ENCODE measurements around the gene ROR2. TPM values are rescaled to one million over a fixed set of nuclear protein-coding genes. Genes with fewer than 3 reads are reported as not detected.

ROR2 gene
- total RNA-seq, 2 donors from 2014 or later = 0.21 to 0.68 TPM

DNA sequence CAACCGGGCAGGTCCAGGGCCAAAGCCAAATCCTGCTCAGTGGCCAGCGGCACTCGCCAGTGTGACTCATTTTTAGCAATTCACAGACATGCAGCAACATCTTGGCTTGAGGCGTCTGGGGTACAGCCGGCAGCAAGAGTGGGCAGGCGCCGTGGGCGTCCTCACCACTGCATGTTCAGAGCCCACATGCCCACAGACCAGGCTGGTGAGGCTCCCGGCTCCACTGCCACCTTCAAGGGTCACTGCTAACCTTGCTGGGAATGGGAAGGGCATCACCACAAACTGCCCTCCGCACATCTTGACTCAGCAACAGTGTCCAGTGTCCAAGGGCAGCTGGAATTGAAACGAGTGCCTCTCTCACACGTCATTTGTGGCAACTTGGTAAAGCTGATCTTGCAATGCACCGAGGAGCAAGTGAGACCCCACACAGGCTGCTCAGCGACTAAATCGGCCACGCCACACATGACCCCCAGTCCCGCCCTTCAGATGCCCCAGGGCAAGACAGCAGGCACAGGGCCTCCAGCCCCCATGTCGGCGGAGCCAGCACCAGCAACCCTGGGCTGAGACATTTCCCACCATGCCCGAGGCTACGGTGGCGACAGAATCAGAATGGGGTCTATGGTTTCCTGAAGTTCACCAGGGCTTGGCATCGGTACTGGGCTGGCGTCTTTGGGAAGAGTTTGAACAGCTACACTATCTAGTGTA lies 140.3 kb downstream of the ROR2 start:
- no peak for ATAC-seq (ENCODE audit: insufficient number of reproducible peaks, low FRiP score, low read depth)
- Histone ChIP-seq H3K36me3 (no peaks in the 10 kb centered on the region), H3K4me3 (no peak overlapping the region), H3K4me1 (ENCODE audit: control insufficient read depth in 1 of 2, low read depth in 2 of 2) (no peaks in the 10 kb centered on the region), H3K27ac (no peak overlapping the region), H3K27me3 (replicated peaks; ENCODE audit: insufficient read depth) (no peaks in the 10 kb centered on the region), H3K9me3 (no peaks in the 10 kb centered on the region)
- DNase-seq (ENCODE audit: low spot score) = no peak
- TF ChIP-seq CTCF (IDR thresholded peaks at IDR 0.05) = no peak

DNA sequence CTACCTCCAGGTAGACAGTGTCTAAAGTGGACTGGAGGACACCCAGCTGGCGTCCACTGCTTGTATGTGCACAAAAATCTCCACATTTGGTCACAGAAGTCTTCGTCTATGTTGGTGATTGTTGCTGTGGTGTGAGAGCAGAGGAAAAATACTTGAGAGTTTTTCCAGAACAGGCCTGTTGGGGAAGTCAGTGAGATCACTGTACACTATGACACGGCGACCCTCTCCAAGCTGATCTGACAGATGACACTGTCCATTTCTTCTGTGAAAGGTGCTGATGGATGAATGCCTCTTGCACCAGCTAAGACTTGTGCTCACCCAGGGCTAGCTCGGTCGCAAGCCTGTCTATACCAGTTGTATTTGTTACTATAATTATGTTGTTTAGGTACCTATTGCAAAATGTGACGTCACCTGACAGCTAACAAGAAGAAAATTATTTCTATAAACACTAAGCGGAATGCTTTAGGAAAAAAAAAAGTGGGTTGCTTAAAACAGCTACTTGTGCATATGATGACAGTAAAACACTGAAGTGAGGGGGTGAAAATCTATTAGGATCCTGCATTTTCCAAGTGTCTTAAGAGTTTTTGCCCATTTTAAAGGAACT lies 142.3 kb downstream of the ROR2 start:
- H3K9me3 ChIP-seq = no peaks in the 10 kb centered on the region
- H3K27me3 ChIP-seq (replicated peaks; ENCODE audit: insufficient read depth) = no peaks in the 10 kb centered on the region
- no peak for TF ChIP-seq CTCF (IDR thresholded peaks at IDR 0.05)
- no peak for ATAC-seq (ENCODE audit: insufficient number of reproducible peaks, low FRiP score, low read depth)
- H3K27ac ChIP-seq = no peak overlapping the region
- no peak for DNase-seq (ENCODE audit: low spot score)
- H3K36me3 ChIP-seq = no peaks in the 10 kb centered on the region
- no peak overlapping the region for H3K4me3 ChIP-seq
- no peaks in the 10 kb centered on the region for H3K4me1 ChIP-seq (ENCODE audit: control insufficient read depth in 1 of 2, low read depth in 2 of 2)

GRCh38 chr9:91805031-91805430 lies 145.0 kb downstream of the ROR2 start:
- H3K9me3 ChIP-seq = no peaks in the 10 kb centered on the region
- no peaks in the 10 kb centered on the region for H3K27me3 ChIP-seq (replicated peaks; ENCODE audit: insufficient read depth)
- DNase-seq (ENCODE audit: low spot score) (no peak), ATAC-seq (ENCODE audit: insufficient number of reproducible peaks, low FRiP score, low read depth) (no peak)
- no peak overlapping the region for H3K27ac ChIP-seq
- no peak overlapping the region for H3K4me3 ChIP-seq
- H3K4me1 ChIP-seq (ENCODE audit: control insufficient read depth in 1 of 2, low read depth in 2 of 2) = no peaks in the 10 kb centered on the region
- no peaks in the 10 kb centered on the region for H3K36me3 ChIP-seq
- no peak for TF ChIP-seq CTCF (IDR thresholded peaks at IDR 0.05)

DNA sequence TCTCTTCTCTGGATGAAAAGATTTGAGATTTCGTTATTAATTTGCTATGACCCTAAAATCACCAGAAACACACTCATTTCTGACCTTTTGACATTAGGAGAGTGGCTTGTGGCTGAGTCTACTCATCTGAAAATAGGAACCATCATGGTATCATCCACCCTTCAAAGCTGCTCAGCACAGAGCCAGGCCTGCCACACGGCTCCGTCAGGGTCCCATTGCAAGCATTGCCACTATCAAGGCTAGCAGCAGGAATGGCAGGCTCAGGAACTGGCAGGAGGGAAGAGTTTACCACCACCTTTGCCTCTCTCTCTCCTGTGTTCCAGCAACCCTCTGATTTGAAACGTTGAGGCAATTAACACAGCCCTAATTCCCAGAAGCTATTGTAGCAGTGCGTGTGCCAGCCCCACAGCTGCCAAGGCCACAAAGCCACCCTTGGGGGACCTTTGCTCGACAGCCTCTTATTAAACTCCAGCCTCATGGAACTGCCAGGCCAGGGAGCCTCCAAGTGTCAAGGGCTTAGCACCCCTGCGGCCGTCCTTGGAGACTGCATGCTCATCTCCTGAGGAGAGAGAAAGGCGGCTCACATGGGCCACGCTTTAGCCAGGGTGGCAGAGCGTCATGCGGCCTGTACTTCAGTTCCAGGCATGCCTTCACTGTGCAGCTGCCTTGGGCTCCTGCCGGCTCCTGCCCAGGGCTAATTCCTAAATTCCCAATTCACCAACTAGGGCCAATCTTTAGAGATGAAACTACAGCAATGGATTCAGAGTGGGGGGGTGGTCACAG lies 145.9 kb downstream of the ROR2 start:
- Histone ChIP-seq H3K9me3 (no peaks in the 10 kb centered on the region), H3K36me3 (no peaks in the 10 kb centered on the region), H3K4me1 (ENCODE audit: control insufficient read depth in 1 of 2, low read depth in 2 of 2) (no peaks in the 10 kb centered on the region), H3K4me3 (no peak overlapping the region), H3K27me3 (replicated peaks; ENCODE audit: insufficient read depth) (no peaks in the 10 kb centered on the region), H3K27ac (no peak overlapping the region)
- DNase-seq (ENCODE audit: low spot score) (no peak), ATAC-seq (ENCODE audit: insufficient number of reproducible peaks, low FRiP score, low read depth) (no peak)
- no peak for TF ChIP-seq CTCF (IDR thresholded peaks at IDR 0.05)

Data from thoracic aorta (tissue), 2 donors.